H9 (cell line): ENCODE measurements around the gene SCCPDH. TPM values are rescaled to one million over a fixed set of nuclear protein-coding genes. Genes with fewer than 3 reads are reported as not detected.

Experiments
- DNase-seq: peaks from one replicate; pipeline ENCODE4 v3.0.0-alpha.2; 2017
- H2AFZ ChIP-seq: one replicate; pipeline ENCODE4 v1.6.1; 2013; ENCODE audit warnings: mild to moderate bottlenecking, low read length, control low read depth, moderate library complexity
- H2AK5ac ChIP-seq: 2 replicates; pipeline ENCODE4 v1.6.1; 2013; ENCODE audit warnings: low read length, control low read depth, mixed read lengths; ENCODE audit not compliant: insufficient read length
- H2BK120ac ChIP-seq: one replicate; pipeline ENCODE4 v1.6.1; 2013; ENCODE audit warnings: low read depth, mild to moderate bottlenecking, low read length, control low read depth, inconsistent platforms; ENCODE audit not compliant: poor library complexity, severe bottlenecking
- H2BK12ac ChIP-seq: 2 replicates; pipeline ENCODE4 v1.6.1; 2013; ENCODE audit warnings: low read length, control low read depth, mixed read lengths, low read depth; ENCODE audit not compliant: insufficient read length
- H2BK15ac ChIP-seq: 2 replicates; pipeline ENCODE4 v1.6.1; 2013; ENCODE audit warnings: low read depth, low read length, control low read depth
- H2BK20ac ChIP-seq: one replicate; pipeline ENCODE4 v1.6.1; 2013; ENCODE audit warnings: low read depth, mild to moderate bottlenecking, low read length, control low read depth, inconsistent platforms; ENCODE audit not compliant: poor library complexity, severe bottlenecking
- H2BK5ac ChIP-seq: 2 replicates; pipeline ENCODE4 v1.6.1; 2013; ENCODE audit warnings: low read length, control low read depth, mixed read lengths; ENCODE audit not compliant: insufficient read length
- H3K14ac ChIP-seq: 2 replicates; pipeline ENCODE4 v1.6.1; 2013; ENCODE audit warnings: low read length, control low read depth; ENCODE audit not compliant: insufficient read depth
- H3K18ac ChIP-seq: 2 replicates; pipeline ENCODE4 v1.6.1; 2013; ENCODE audit warnings: low read depth, mild to moderate bottlenecking, mixed read lengths, low read length, control low read depth; ENCODE audit not compliant: insufficient read length
- H3K23ac ChIP-seq: 2 replicates; pipeline ENCODE4 v1.6.1; 2013; ENCODE audit warnings: low read length, control low read depth, mixed read lengths, low read depth; ENCODE audit not compliant: insufficient read length
- H3K23me2 ChIP-seq: 2 replicates; pipeline ENCODE4 v1.6.1; 2013; ENCODE audit warnings: low read depth, mild to moderate bottlenecking, mixed read lengths, low read length, control low read depth; ENCODE audit not compliant: insufficient read length, poor library complexity, severe bottlenecking
- H3K27ac ChIP-seq: 2 replicates; pipeline ENCODE4 v1.5.1; 2013; ENCODE audit warnings: low read length, control low read depth, mixed read lengths, low read depth; ENCODE audit not compliant: insufficient read length
- H3K27me3 ChIP-seq: 2 replicates; pipeline ENCODE4 v1.6.1; 2013; ENCODE audit warnings: low read length, control low read depth, inconsistent platforms; ENCODE audit not compliant: insufficient read depth
- H3K4ac ChIP-seq: 2 replicates; pipeline ENCODE4 v1.6.1; 2013; ENCODE audit warnings: low read depth, mild to moderate bottlenecking, control low read depth, inconsistent platforms, low read length, moderate library complexity
- H3K4me1 ChIP-seq: 2 replicates; pipeline ENCODE4 v1.6.1; 2013; ENCODE audit warnings: low read length, control low read depth, inconsistent platforms; ENCODE audit not compliant: insufficient read depth
- H3K4me2 ChIP-seq: 2 replicates; pipeline ENCODE4 v1.6.1; 2013; ENCODE audit warnings: low read length, control low read depth, mixed read lengths; ENCODE audit not compliant: insufficient read length, insufficient read depth
- H3K56ac ChIP-seq: 2 replicates; pipeline ENCODE4 v1.6.1; 2013; ENCODE audit warnings: low read depth, mild to moderate bottlenecking, mixed read lengths, low read length, control low read depth; ENCODE audit not compliant: insufficient read length
- H3K79me1 ChIP-seq: 2 replicates; pipeline ENCODE4 v1.6.1; 2013; ENCODE audit warnings: low read depth, mild to moderate bottlenecking, moderate library complexity, low read length, control low read depth, inconsistent platforms; ENCODE audit not compliant: insufficient read depth, poor library complexity, severe bottlenecking
- H3K79me2 ChIP-seq: 2 replicates; pipeline ENCODE4 v1.6.1; 2013; ENCODE audit warnings: low read length, control low read depth, inconsistent platforms; ENCODE audit not compliant: insufficient read depth
- H3K9ac ChIP-seq: 2 replicates; pipeline ENCODE4 v1.6.1; 2013; ENCODE audit warnings: low read length, control low read depth, mixed read lengths; ENCODE audit not compliant: insufficient read length; ENCODE audit errors: extremely low read depth
- H3K9me3 ChIP-seq: one replicate; pipeline ENCODE4 v1.6.1; 2013; ENCODE audit warnings: low read depth, low read length, inconsistent platforms; ENCODE audit not compliant: control insufficient read depth
- H3T11ph ChIP-seq: one replicate; pipeline ENCODE4 v1.6.1; 2013; ENCODE audit warnings: mild to moderate bottlenecking, low read length, control low read depth, inconsistent platforms
- H4K20me1 ChIP-seq: one replicate; pipeline ENCODE4 v1.6.1; 2013; ENCODE audit not compliant: control insufficient read depth, insufficient read length, insufficient read depth
- H4K5ac ChIP-seq: 2 replicates; pipeline ENCODE4 v1.6.1; 2013; ENCODE audit warnings: low read depth, mild to moderate bottlenecking, mixed read lengths, low read length, control low read depth; ENCODE audit not compliant: insufficient read length
- H4K8ac ChIP-seq: replicated peaks from 2 replicates; pipeline ENCODE4 v1.6.1; 2013; ENCODE audit warnings: low read length, control low read depth, mixed read lengths, low read depth; ENCODE audit not compliant: insufficient read length
- H4K91ac ChIP-seq: 2 replicates; pipeline ENCODE4 v1.6.1; 2013; ENCODE audit warnings: low read depth, mild to moderate bottlenecking, moderate library complexity, mixed read lengths, low read length, control low read depth; ENCODE audit not compliant: insufficient read length
- H3K27ac Mint-ChIP-seq, 3 experiments: 2 replicates in 2 of 3; 3 replicates in 1 of 3; pipeline ENCODE4 v1.8.0; 2020 to 2021; ENCODE audit warnings: mixed read lengths in 3 of 3, mild to moderate bottlenecking in 1 of 3, moderate library complexity in 1 of 3
- H3K27me3 Mint-ChIP-seq: 2 replicates; pipeline ENCODE4 v1.8.0; 2021; ENCODE audit warnings: low read depth, mild to moderate bottlenecking, moderate library complexity, mixed read lengths
- H3K36me3 Mint-ChIP-seq, 3 experiments: 2 replicates in 2 of 3; 3 replicates in 1 of 3; pipeline ENCODE4 v1.8.0; 2020 to 2021; ENCODE audit warnings: low read depth in 3 of 3, mixed read lengths in 3 of 3; ENCODE audit not compliant: insufficient read depth in 1 of 3
- H3K4me1 Mint-ChIP-seq, 2 experiments: 2 replicates each; pipeline ENCODE4 v1.8.0; 2020; ENCODE audit warnings: mixed read lengths in 2 of 2
- H3K4me3 Mint-ChIP-seq, 2 experiments: 2 replicates in 1 of 2; 3 replicates in 1 of 2; pipeline ENCODE4 v1.8.0; 2020 to 2021; ENCODE audit warnings: mild to moderate bottlenecking in 2 of 2, mixed read lengths in 2 of 2, moderate library complexity in 1 of 2
- H3K9me3 Mint-ChIP-seq, 2 experiments: 2 replicates in 1 of 2; 3 replicates in 1 of 2; pipeline ENCODE4 v1.8.0; 2020; ENCODE audit warnings: mild to moderate bottlenecking in 2 of 2, mixed read lengths in 2 of 2, moderate library complexity in 1 of 2
- WGBS: extraction: QIAGEN DNeasy Blood & Tissue Kit; methylation state at CpG from one replicate; pipeline ENCODE4 v1.1.7; 2013; ENCODE audit warnings: missing lambda C conversion rate, low lambda C conversion rate, mixed read lengths; ENCODE audit not compliant: insufficient read length; ENCODE audit errors: extremely low coverage; 5-methylcytosine and 5-hydroxymethylcytosine counted together
- total RNA-seq: library from RNA; stranded (reverse); gene quantifications from 2 replicates; pipeline ENCODE4 v1.2.1, GENCODE V29; 2021
- TF ChIP-seq, protein P1 (sequence below): fragments of 200-600 bp; sonication (generic); conservative IDR thresholded peaks from 3 replicates; pipeline ENCODE4 v1.8.0; 2021; ENCODE audit warnings: antibody characterized with exemption, mild to moderate bottlenecking

SCCPDH gene
- total RNA-seq, 1 experiment from 2014 or later: 20.7 TPM

- H3K56ac ChIP-seq: no peak overlapping the region
- TF ChIP-seq, protein P1, sequence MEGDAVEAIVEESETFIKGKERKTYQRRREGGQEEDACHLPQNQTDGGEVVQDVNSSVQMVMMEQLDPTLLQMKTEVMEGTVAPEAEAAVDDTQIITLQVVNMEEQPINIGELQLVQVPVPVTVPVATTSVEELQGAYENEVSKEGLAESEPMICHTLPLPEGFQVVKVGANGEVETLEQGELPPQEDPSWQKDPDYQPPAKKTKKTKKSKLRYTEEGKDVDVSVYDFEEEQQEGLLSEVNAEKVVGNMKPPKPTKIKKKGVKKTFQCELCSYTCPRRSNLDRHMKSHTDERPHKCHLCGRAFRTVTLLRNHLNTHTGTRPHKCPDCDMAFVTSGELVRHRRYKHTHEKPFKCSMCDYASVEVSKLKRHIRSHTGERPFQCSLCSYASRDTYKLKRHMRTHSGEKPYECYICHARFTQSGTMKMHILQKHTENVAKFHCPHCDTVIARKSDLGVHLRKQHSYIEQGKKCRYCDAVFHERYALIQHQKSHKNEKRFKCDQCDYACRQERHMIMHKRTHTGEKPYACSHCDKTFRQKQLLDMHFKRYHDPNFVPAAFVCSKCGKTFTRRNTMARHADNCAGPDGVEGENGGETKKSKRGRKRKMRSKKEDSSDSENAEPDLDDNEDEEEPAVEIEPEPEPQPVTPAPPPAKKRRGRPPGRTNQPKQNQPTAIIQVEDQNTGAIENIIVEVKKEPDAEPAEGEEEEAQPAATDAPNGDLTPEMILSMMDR: no peak
- H3K9ac ChIP-seq: no peak overlapping the region
- no peaks in the 10 kb centered on the region for H3K9me3 ChIP-seq
- no peak overlapping the region for H4K5ac ChIP-seq
- no peak for DNase-seq
- no peak overlapping the region for H2AFZ ChIP-seq
- no peak overlapping the region for H2AK5ac ChIP-seq
- no peak overlapping the region for H3K23ac ChIP-seq
- peaks cover 30 to 33% of the 10 kb centered on the region in 2 experiments for H3K9me3 Mint-ChIP-seq
- no peak overlapping the region for H2BK12ac ChIP-seq
- no peaks in the 10 kb centered on the region for H3K23me2 ChIP-seq
- H2BK20ac ChIP-seq: no peak overlapping the region
- H3K14ac ChIP-seq: no peak overlapping the region
- H3K27ac Mint-ChIP-seq: no peak overlapping the region
- H2BK120ac ChIP-seq: no peak overlapping the region
- H3K27ac ChIP-seq: no peak overlapping the region
- H3K4me1 Mint-ChIP-seq: peaks cover 0 to 10% of the 10 kb centered on the region in 2 experiments; a peak in 3 of 4 replicates
- no peak overlapping the region for H4K8ac ChIP-seq
- no peaks in the 10 kb centered on the region for H3K4me1 ChIP-seq
- WGBS: no CpG with 5 or more reads among the region's 5 CpGs
- H3K4ac ChIP-seq: no peak overlapping the region
- no peaks in the 10 kb centered on the region for H3K27me3 ChIP-seq
- H3T11ph ChIP-seq: no peak overlapping the region
- H2BK15ac ChIP-seq: no peak overlapping the region
- no peak overlapping the region for H2BK5ac ChIP-seq
- H3K4me3 Mint-ChIP-seq: no peak overlapping the region
- no peak overlapping the region for H4K91ac ChIP-seq
- H3K36me3 Mint-ChIP-seq: peaks cover 6 to 11% (median 7%) of the 10 kb centered on the region in 3 experiments; a peak in 6 of 7 replicates
- H4K20me1 ChIP-seq: no peaks in the 10 kb centered on the region
- H3K18ac ChIP-seq: no peak overlapping the region
- peaks cover 15% of the 10 kb centered on the region for H3K27me3 Mint-ChIP-seq
- no peaks in the 10 kb centered on the region for H3K79me2 ChIP-seq
- H3K4me2 ChIP-seq: no peak overlapping the region
- no peaks in the 10 kb centered on the region for H3K79me1 ChIP-seq
These were observed 28.5 kb upstream of the SCCPDH start for GRCh38 chr1:246695666-246696065.
